KMS-11 (cell line): ENCODE results near the gene SEC24B.

Experiments
- H2AFZ ChIP-seq: fragments of 200-600 bp; sonication (generic); 2 replicates; pipeline ENCODE4 v1.6.1; 2016; ENCODE audit warnings: antibody characterized with exemption, mixed run types, low read depth
- H3K27ac ChIP-seq: fragments of 200-600 bp; sonication (generic); 2 replicates; pipeline ENCODE4 v1.6.1; 2016; ENCODE audit warnings: mild to moderate bottlenecking, mixed run types
- H3K27me3 ChIP-seq: fragments of 200-600 bp; sonication (generic); 2 replicates; pipeline ENCODE4 v1.6.1; 2017; ENCODE audit warnings: mild to moderate bottlenecking, low read depth, mixed run types, moderate library complexity; ENCODE audit not compliant: insufficient read depth
- H3K36me3 ChIP-seq: fragments of 200-600 bp; sonication (generic); 2 replicates; pipeline ENCODE4 v1.6.1; 2017; ENCODE audit warnings: mild to moderate bottlenecking, mixed run types; ENCODE audit not compliant: insufficient read depth
- H3K4me1 ChIP-seq: fragments of 200-600 bp; sonication (generic); 2 replicates; pipeline ENCODE4 v1.6.1; 2016; ENCODE audit warnings: mild to moderate bottlenecking, low read depth, mixed run types; ENCODE audit not compliant: poor library complexity, severe bottlenecking
- H3K4me2 ChIP-seq: fragments of 200-600 bp; sonication (generic); 2 replicates; pipeline ENCODE4 v1.7.0; 2016; ENCODE audit warnings: mild to moderate bottlenecking, mixed run types
- H3K4me3 ChIP-seq: fragments of 200-600 bp; sonication (generic); IDR thresholded peaks from 2 replicates; pipeline ENCODE4 v1.6.1; 2017; ENCODE audit warnings: low read depth, low read length, mixed read lengths; ENCODE audit not compliant: insufficient read depth
- H3K79me2 ChIP-seq: fragments of 200-600 bp; sonication (generic); 2 replicates; pipeline ENCODE4 v1.6.1; 2016; ENCODE audit warnings: low read depth, mixed run types; ENCODE audit not compliant: insufficient read depth
- H3K9ac ChIP-seq: fragments of 200-600 bp; sonication (generic); 2 replicates; pipeline ENCODE4 v1.6.1; 2016; ENCODE audit warnings: mild to moderate bottlenecking, mixed run types
- H4K20me1 ChIP-seq: fragments of 200-600 bp; sonication (generic); 2 replicates; pipeline ENCODE4 v1.6.1; 2016; ENCODE audit warnings: mild to moderate bottlenecking, mixed run types; ENCODE audit not compliant: insufficient read depth
- CTCF ChIP-seq: fragments of 200-600 bp; sonication (generic); conservative IDR thresholded peaks from 2 replicates; pipeline ENCODE4 v1.6.1; 2017; ENCODE audit warnings: low read depth, mild to moderate bottlenecking, antibody characterized with exemption, low read length, moderate library complexity, mixed read lengths

SEC24B gene

GRCh38 chr4:109424093-109424841 is 9.3 kb upstream of the SEC24B start:
- no peaks in the 10 kb centered on the region for H3K4me1 ChIP-seq
- H4K20me1 ChIP-seq, result no peaks in the 10 kb centered on the region
- no peak overlapping the region for H3K9ac ChIP-seq
- no peak overlapping the region for H2AFZ ChIP-seq
- no peaks in the 10 kb centered on the region for H3K27me3 ChIP-seq
- no peaks in the 10 kb centered on the region for H3K79me2 ChIP-seq
- no peak overlapping the region for H3K27ac ChIP-seq
- no peak overlapping the region for H3K4me2 ChIP-seq
- H3K4me3 ChIP-seq, result no peak overlapping the region
- no peak for TF ChIP-seq CTCF
- no peaks in the 10 kb centered on the region for H3K36me3 ChIP-seq

GRCh38 chr4:109425405-109425804 is 8.2 kb upstream of the SEC24B start:
- Histone ChIP-seq H3K9ac (no peak overlapping the region), H2AFZ (no peak overlapping the region), H3K79me2 (no peaks in the 10 kb centered on the region), H3K27ac (no peak overlapping the region), H3K36me3 (no peaks in the 10 kb centered on the region), H3K4me3 (no peak overlapping the region), H3K4me1 (no peaks in the 10 kb centered on the region), H3K27me3 (no peaks in the 10 kb centered on the region), H4K20me1 (no peaks in the 10 kb centered on the region), H3K4me2 (no peak overlapping the region)
- no peak for TF ChIP-seq CTCF

GRCh38 chr4:109429545-109429944 is 4.1 kb upstream of the SEC24B start:
- H3K9ac ChIP-seq, result no peak overlapping the region
- no peak overlapping the region for H3K4me2 ChIP-seq
- H3K27ac ChIP-seq, result no peak overlapping the region
- peaks cover 14% of the 10 kb centered on the region for H3K79me2 ChIP-seq
- no peaks in the 10 kb centered on the region for H3K36me3 ChIP-seq
- no peak overlapping the region for H2AFZ ChIP-seq
- no peaks in the 10 kb centered on the region for H4K20me1 ChIP-seq
- no peak for TF ChIP-seq CTCF
- H3K4me3 ChIP-seq, result no peak overlapping the region
- H3K27me3 ChIP-seq, result no peaks in the 10 kb centered on the region
- H3K4me1 ChIP-seq, result peaks cover 10% of the 10 kb centered on the region

GRCh38 chr4:109432203-109432602 is 1.4 kb upstream of the SEC24B start:
- H3K4me3 ChIP-seq, result no peak overlapping the region
- H3K27me3 ChIP-seq, result no peaks in the 10 kb centered on the region
- H3K79me2 ChIP-seq, result peaks cover 40% of the 10 kb centered on the region
- H3K36me3 ChIP-seq, result no peaks in the 10 kb centered on the region
- H3K9ac ChIP-seq, result no peak overlapping the region
- H3K27ac ChIP-seq, result no peak overlapping the region
- no peak for TF ChIP-seq CTCF
- H4K20me1 ChIP-seq, result peaks cover 15% of the 10 kb centered on the region; the same call in 1 of the 2 replicates
- peak overlapping the region; percentile 99; the same call in 1 of the 2 replicates for H3K4me2 ChIP-seq
- H2AFZ ChIP-seq, result no peak overlapping the region
- peaks cover 34% of the 10 kb centered on the region for H3K4me1 ChIP-seq
